Epithelial cell of proximal tubule (primary cell): ENCODE measurements around the gene ZNF609. TPM values are rescaled to one million over a fixed set of nuclear protein-coding genes. Genes with fewer than 3 reads are reported as not detected.

Experiments used
- DNase-seq: peaks from one replicate; pipeline ENCODE4 v3.0.0-alpha.2; 2011; ENCODE audit warnings: low read depth
- H3K4me3 ChIP-seq: 2 replicates; pipeline ENCODE4 v1.5.1; 2011; ENCODE audit warnings: low read depth, mild to moderate bottlenecking, low read length
- CTCF ChIP-seq: conservative IDR thresholded peaks from 2 replicates; pipeline ENCODE4 v1.5.1; 2012; ENCODE audit warnings: low read depth, mild to moderate bottlenecking, low read length
- total RNA-seq: library from RNA; depleted of rRNA; stranded (reverse); fragments of >200 nt; gene quantifications from 2 replicates; pipeline ENCODE4 v1.2.3, GENCODE V29; 2015

Gene ZNF609
- total RNA-seq, 1 donor from 2014 or later = 11.0 TPM

- H3K4me3 ChIP-seq = peak overlapping the region; percentile 91
- TF ChIP-seq CTCF = no peak
- no peak for DNase-seq
These were observed 243.2 kb downstream of the ZNF609 start for GRCh38 chr15:64703632-64703959.

- TF ChIP-seq CTCF = no peak
- H3K4me3 ChIP-seq = no peak overlapping the region
- no peak for DNase-seq
These were observed 244.6 kb downstream of the ZNF609 start for GRCh38 chr15:64705006-64705405.

- TF ChIP-seq CTCF = no peak
- DNase-seq = no peak
- H3K4me3 ChIP-seq = no peak overlapping the region
These were observed 245.9 kb downstream of the ZNF609 start for GRCh38 chr15:64706011-64706911.

GRCh38 chr15:64710676-64711428, 250.5 kb downstream of the ZNF609 start:
- H3K4me3 ChIP-seq = no peak overlapping the region
- TF ChIP-seq CTCF = no peak
- no peak for DNase-seq

GRCh38 chr15:64712353-64712752, 252.0 kb downstream of the ZNF609 start:
- no peak for TF ChIP-seq CTCF
- no peak overlapping the region for H3K4me3 ChIP-seq

GRCh38 chr15:64713592-64713991, 253.2 kb downstream of the ZNF609 start:
- no peak for TF ChIP-seq CTCF
- DNase-seq = no peak
- H3K4me3 ChIP-seq = no peak overlapping the region

More at GRCh38 chr15:64712353-64712752, 252.0 kb downstream of the ZNF609 start:
- DNase-seq = no peak

- TF ChIP-seq CTCF = no peak
These were observed 256.1 kb downstream of the ZNF609 start for GRCh38 chr15:64716452-64716851.

More at GRCh38 chr15:64716452-64716851, 256.1 kb downstream of the ZNF609 start:
- no peak for DNase-seq
- no peak overlapping the region for H3K4me3 ChIP-seq
